ENCODE measurements around the gene CDK9. TPM values are rescaled to one million over a fixed set of nuclear protein-coding genes. Genes with fewer than 3 reads are reported as not detected.

CDK9 gene
- total and polyA plus RNA-seq, 2 of the 4 experiments (the other 2 are of a cell fraction): 30.3 to 49.9 TPM

- intact Hi-C loops (cut with micrococcal nuclease): no loop called here
- H3K36me3 ChIP-seq (ENCODE audit: control insufficient read depth, insufficient read depth, low read length): peaks cover 48% of the 10 kb centered on the region
- CTCF ChIA-PET: interaction anchor here (0.5 to 0.7 kb wide), 2 partner anchors 107 to 140 kb away, joined by 3 to 6 read pairs; no protein-coding TSS in a partner anchor
These were observed 6.7 kb downstream of the CDK9 start for GRCh38 chr9:127792417-127793031.

More at GRCh38 chr9:127792417-127793031, 6.7 kb downstream of the CDK9 start:
- Histone ChIP-seq H2AK5ac (ENCODE audit: low read depth, low read length) (no peak overlapping the region), H4K8ac (ENCODE audit: low read depth in 2 of 2, low read length in 2 of 2) (no peak overlapping the region), H4K91ac (ENCODE audit: insufficient read depth, low read depth, low read length) (no peak overlapping the region), H2AFZ (replicated peaks; ENCODE audit: low read length, poor library complexity) (no peak overlapping the region), H3K27ac (ENCODE audit: insufficient read depth, low read length) (no peak overlapping the region), H2AK9ac (replicated peaks; ENCODE audit: low read depth, low read length, poor library complexity) (peak overlapping the region; percentile 71), H3K79me1 (ENCODE audit: low read depth in 1 of 2, low read length in 2 of 2) (peaks cover 25 to 72% of the 10 kb centered on the region in 2 experiments), H3K4ac (ENCODE audit: low read depth, low read length) (no peak overlapping the region), H3K9ac (ENCODE audit: low read depth, low read length) (no peak overlapping the region), H4K20me1 (ENCODE audit: insufficient read depth, low read length) (peaks cover 63% of the 10 kb centered on the region), H2BK5ac (ENCODE audit: low read depth, low read length, poor library complexity, severe bottlenecking) (no peak overlapping the region), H3K18ac (ENCODE audit: low read depth, low read length) (no peak overlapping the region), H3K4me3 (ENCODE audit: insufficient read depth, low read depth, low read length) (no peak overlapping the region), H3K4me1 (ENCODE audit: control insufficient read depth, insufficient read depth, low read length) (peaks cover 16% of the 10 kb centered on the region), H4K5ac (ENCODE audit: low read depth, low read length) (no peak overlapping the region), H3K27me3 (ENCODE audit: control insufficient read depth, insufficient read depth, low read length) (no peaks in the 10 kb centered on the region), H3K9me3 (ENCODE audit: control insufficient read depth, insufficient read depth, low read length) (no peaks in the 10 kb centered on the region), H2BK20ac (ENCODE audit: low read depth, low read length) (no peak overlapping the region), H3K14ac (replicated peaks; ENCODE audit: low read depth, low read length) (no peak overlapping the region), H3K4me2 (ENCODE audit: low read depth, low read length) (no peak overlapping the region), H3K23ac (ENCODE audit: low read depth, low read length) (no peak overlapping the region), H2BK120ac (ENCODE audit: low read depth, low read length) (no peak overlapping the region), H3K9me1 (ENCODE audit: insufficient read depth, low read length) (peaks cover 16% of the 10 kb centered on the region), H2BK15ac (ENCODE audit: low read depth, low read length) (no peak overlapping the region), H3K56ac (ENCODE audit: extremely low read depth, insufficient read depth, low read length) (no peak overlapping the region)
- BruUV-seq (replicated peaks): no TSS peak
- ATAC-seq (ENCODE audit: low read depth) (no peak), DNase-seq (no peak)
- no CpG with 5 or more reads among the region's 7 CpGs for WGBS, 2 experiments (ENCODE audit: extremely low coverage in 2 of 2, insufficient read length in 1 of 2)
- in situ Hi-C loops (cut with MboI; ENCODE audit: low sequenced_read_pairs) (no loop called here), dilution Hi-C loops (cut with HindIII; ENCODE audit: low sequenced_read_pairs, unreplicated experiment) (no loop called here)
- TF ChIP-seq MXI1 (IDR thresholded peaks at IDR 0.05; ENCODE audit: borderline replicate concordance, low read depth, low read length) (no peak), CHD1 (IDR thresholded peaks at IDR 0.05; ENCODE audit: low read depth, low read length) (no peak), NFE2L2 (IDR thresholded peaks at IDR 0.05; ENCODE audit: low read depth, low read length) (no peak), MAFK (IDR thresholded peaks at IDR 0.05; ENCODE audit: low read depth, low read length) (peak; percentile 35; the same call in 1 of the 2 replicates), USF2 (IDR thresholded peaks at IDR 0.05; ENCODE audit: low read depth, low read length) (no peak), POLR2A (IDR thresholded peaks at IDR 0.05; ENCODE audit: low read depth, low read length) (no peak), CEBPB (IDR thresholded peaks at IDR 0.05; ENCODE audit: low read depth, low read length) (no peak)
- POLR2A ChIA-PET (ENCODE audit: unreplicated experiment): interaction anchor here (1.3 to 1.9 kb wide), 2 partner anchors 10 to 22 kb away, joined by 3 to 15 read pairs; partner anchors contain the start of gene FPGS
